Upper lobe of right lung (tissue), 1 donor: ENCODE measurements around the gene PPP4R1. TPM values are rescaled to one million over a fixed set of nuclear protein-coding genes. Genes with fewer than 3 reads are reported as not detected.
A peak's percentile ranks its signal among the peaks of the same experiment; 100 is the strongest.

Source experiments
- ATAC-seq: fragments of 200-7000 bp; cut with Tn5 transposase; one replicate; pipeline ENCODE4 v1.9.1; 2020; ENCODE audit warnings: mild to moderate bottlenecking, moderate library complexity
- DNase-seq: peaks from one replicate; pipeline ENCODE4 v3.0.0-alpha.2; 2020
- H3K27ac ChIP-seq: fragments of 200-600 bp; one replicate; pipeline ENCODE4 v1.8.0; 2022
- H3K27me3 ChIP-seq: fragments of 200-600 bp; one replicate; pipeline ENCODE4 v1.8.0; 2022; ENCODE audit warnings: mild to moderate bottlenecking
- H3K36me3 ChIP-seq: fragments of 200-600 bp; one replicate; pipeline ENCODE4 v1.8.0; 2022
- H3K4me1 ChIP-seq: fragments of 200-600 bp; one replicate; pipeline ENCODE4 v1.8.0; 2022
- H3K4me3 ChIP-seq: fragments of 200-600 bp; one replicate; pipeline ENCODE4 v1.8.0; 2022; ENCODE audit warnings: mild to moderate bottlenecking
- H3K9me3 ChIP-seq: fragments of 200-600 bp; one replicate; pipeline ENCODE4 v1.8.0; 2022
- CTCF ChIP-seq: fragments of 200-600 bp; IDR thresholded peaks from one replicate; pipeline ENCODE4 v1.8.0; 2022; ENCODE audit warnings: antibody characterized with exemption
- intact Hi-C: fragments of 100-400 bp; cut with DNase I; formaldehyde crosslinking; loops from one replicate; pipeline ENCODE4 v1.11.0; 2022
- total RNA-seq: library from RNA; stranded (reverse); fragmentation: NEBNext Ultra II Directional; extraction: Animal tissue kit (Norgen Biotek cat#: 25700); gene quantifications from one replicate; pipeline ENCODE4 v1.2.1, GENCODE V29; 2021
- donor health status: DM: no; HTN: yes; CAD: no; lungs with severe emphysema.

PPP4R1 gene
- total RNA-seq, 1 donor from 2014 or later: 141 TPM

- DNase-seq (no peak), ATAC-seq (peak; percentile 67)
- Histone ChIP-seq H3K36me3 (peaks cover 69% of the 10 kb centered on the region), H3K4me1 (no peaks in the 10 kb centered on the region), H3K27me3 (no peaks in the 10 kb centered on the region), H3K4me3 (no peak overlapping the region), H3K27ac (no peak overlapping the region), H3K9me3 (no peaks in the 10 kb centered on the region)
- intact Hi-C loops: no loop called here
- TF ChIP-seq CTCF: no peak
Measured at GRCh38 chr18:9535430-9535991, 78.8 kb downstream of the PPP4R1 start.

DNA sequence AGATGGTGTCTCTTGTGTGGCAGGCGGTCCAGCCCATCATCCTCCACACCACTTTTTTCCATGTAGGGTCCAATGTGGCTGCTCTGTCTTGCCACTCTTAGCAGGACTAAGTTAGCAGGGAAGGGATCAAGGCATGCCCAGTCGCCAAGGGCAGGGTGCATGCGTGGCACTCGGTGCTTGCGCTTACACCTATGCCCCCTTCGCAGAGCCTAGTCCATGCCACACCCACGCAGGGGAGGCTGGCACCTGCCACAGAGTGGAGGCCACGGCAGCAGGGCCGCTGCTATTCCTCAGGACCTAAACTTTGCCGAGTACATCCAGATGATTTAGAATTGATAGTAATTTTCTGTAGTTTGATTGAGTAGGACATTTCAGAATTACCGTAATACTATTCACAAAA, 79.5 kb downstream of the PPP4R1 start:
- intact Hi-C loops: no loop called here
- ATAC-seq (peak; percentile 17), DNase-seq (no peak)
- H3K27me3 ChIP-seq: no peaks in the 10 kb centered on the region
- H3K27ac ChIP-seq: no peak overlapping the region
- H3K4me1 ChIP-seq: no peaks in the 10 kb centered on the region
- no peaks in the 10 kb centered on the region for H3K9me3 ChIP-seq
- H3K4me3 ChIP-seq: no peak overlapping the region
- TF ChIP-seq CTCF: no peak
- peaks cover 73% of the 10 kb centered on the region for H3K36me3 ChIP-seq

- ATAC-seq: no peak
- intact Hi-C loops: no loop called here
- no peaks in the 10 kb centered on the region for H3K4me1 ChIP-seq
- peaks cover 70% of the 10 kb centered on the region for H3K36me3 ChIP-seq
- no peak for DNase-seq
- no peak overlapping the region for H3K4me3 ChIP-seq
- no peaks in the 10 kb centered on the region for H3K27me3 ChIP-seq
- no peaks in the 10 kb centered on the region for H3K9me3 ChIP-seq
- H3K27ac ChIP-seq: no peak overlapping the region
- no peak for TF ChIP-seq CTCF
Measured at GRCh38 chr18:9531791-9532410, 82.5 kb downstream of the PPP4R1 start.

- ATAC-seq: peak; percentile 26
- no peak for DNase-seq
- TF ChIP-seq CTCF: no peak
- no peak overlapping the region for H3K27ac ChIP-seq
- H3K36me3 ChIP-seq: peaks cover 72% of the 10 kb centered on the region
- no peaks in the 10 kb centered on the region for H3K27me3 ChIP-seq
- H3K4me3 ChIP-seq: no peak overlapping the region
- intact Hi-C loops: no loop called here
- no peaks in the 10 kb centered on the region for H3K4me1 ChIP-seq
- H3K9me3 ChIP-seq: no peaks in the 10 kb centered on the region
Measured at GRCh38 chr18:9530226-9531009, 83.9 kb downstream of the PPP4R1 start.

- ATAC-seq (no peak), DNase-seq (no peak)
- H3K4me3 ChIP-seq: no peak overlapping the region
- no peaks in the 10 kb centered on the region for H3K9me3 ChIP-seq
- H3K36me3 ChIP-seq: peaks cover 56% of the 10 kb centered on the region
- intact Hi-C loops: no loop called here
- no peaks in the 10 kb centered on the region for H3K27me3 ChIP-seq
- no peak overlapping the region for H3K27ac ChIP-seq
- no peaks in the 10 kb centered on the region for H3K4me1 ChIP-seq
- TF ChIP-seq CTCF: no peak
Measured at GRCh38 chr18:9526458-9526857, 87.9 kb downstream of the PPP4R1 start.
